ENCODE results near the gene BSN.

The BSN gene

DNA sequence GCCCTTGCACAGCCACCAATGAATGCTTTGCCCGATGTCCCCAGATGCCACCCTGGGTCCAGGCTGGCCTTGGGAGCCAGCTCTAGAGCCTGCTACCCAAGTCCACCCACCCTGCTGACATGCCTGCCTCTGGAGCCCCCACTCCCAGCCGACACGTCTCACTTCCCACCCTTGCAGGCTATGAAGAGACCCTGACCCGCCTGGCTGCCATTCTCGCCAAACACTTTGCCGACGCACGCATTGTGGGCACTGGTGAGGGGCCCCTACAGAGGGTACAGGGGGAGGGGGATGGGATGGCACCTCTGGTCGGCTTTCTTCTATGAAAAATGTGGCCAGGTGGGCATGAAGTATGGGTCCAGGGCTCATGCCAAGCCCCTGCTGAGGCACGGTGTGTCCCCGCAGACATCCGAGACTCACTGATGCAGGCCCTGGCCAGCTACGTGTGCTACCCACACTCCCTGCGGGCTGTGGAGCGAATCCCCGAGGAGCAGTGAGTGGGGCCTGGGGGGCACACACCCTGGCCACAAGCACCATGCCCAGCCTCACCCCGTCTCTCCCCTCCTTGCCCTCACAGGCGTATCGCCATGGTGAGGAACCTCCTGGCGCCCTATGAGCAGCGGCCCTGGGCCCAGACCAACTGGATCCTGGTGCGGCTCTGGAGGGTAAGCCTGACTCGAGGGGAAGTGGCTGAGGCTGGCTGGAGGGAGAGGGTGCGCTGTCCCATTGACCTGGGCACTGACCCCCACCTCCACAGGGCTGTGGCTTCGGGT lies 159.2 kb downstream of the BSN start:
- in situ Hi-C loops (cut with MboI; ENCODE audit: low sequenced_read_pairs) = no loop called here

- in situ Hi-C loops (cut with MboI; ENCODE audit: low sequenced_read_pairs) = no loop called here
These were observed 160.7 kb downstream of the BSN start for GRCh38 chr3:49714728-49715550.

DNA sequence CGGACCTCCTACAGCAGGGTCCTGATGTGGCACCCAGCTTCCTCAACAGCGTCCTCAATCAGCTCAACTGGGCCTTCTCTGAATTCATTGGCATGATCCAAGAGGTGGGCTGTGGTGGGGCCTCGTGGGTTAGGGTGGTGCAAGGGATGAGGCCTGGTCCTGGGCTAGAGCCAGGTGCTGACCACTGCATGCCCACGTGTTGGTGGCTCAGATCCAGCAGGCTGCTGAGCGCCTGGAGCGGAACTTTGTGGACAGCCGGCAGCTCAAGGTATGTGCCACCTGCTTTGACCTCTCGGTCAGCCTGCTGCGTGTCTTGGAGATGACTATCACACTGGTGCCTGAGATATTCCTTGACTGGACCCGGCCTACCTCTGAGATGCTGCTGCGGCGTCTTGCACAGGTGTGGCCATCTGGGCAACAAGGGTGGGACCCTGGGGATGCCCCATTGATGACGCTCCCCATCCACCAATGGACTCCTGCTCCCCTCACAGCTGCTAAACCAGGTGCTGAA lies 161.4 kb downstream of the BSN start:
- in situ Hi-C loops (cut with MboI; ENCODE audit: low sequenced_read_pairs) = no loop called here

- in situ Hi-C loops (cut with MboI; ENCODE audit: low sequenced_read_pairs) = no loop called here
These were observed 161.9 kb downstream of the BSN start for GRCh38 chr3:49716169-49716568.

GRCh38 chr3:49716691-49717210 lies 162.5 kb downstream of the BSN start:
- in situ Hi-C loops (cut with MboI; ENCODE audit: low sequenced_read_pairs) = no loop called here

DNA sequence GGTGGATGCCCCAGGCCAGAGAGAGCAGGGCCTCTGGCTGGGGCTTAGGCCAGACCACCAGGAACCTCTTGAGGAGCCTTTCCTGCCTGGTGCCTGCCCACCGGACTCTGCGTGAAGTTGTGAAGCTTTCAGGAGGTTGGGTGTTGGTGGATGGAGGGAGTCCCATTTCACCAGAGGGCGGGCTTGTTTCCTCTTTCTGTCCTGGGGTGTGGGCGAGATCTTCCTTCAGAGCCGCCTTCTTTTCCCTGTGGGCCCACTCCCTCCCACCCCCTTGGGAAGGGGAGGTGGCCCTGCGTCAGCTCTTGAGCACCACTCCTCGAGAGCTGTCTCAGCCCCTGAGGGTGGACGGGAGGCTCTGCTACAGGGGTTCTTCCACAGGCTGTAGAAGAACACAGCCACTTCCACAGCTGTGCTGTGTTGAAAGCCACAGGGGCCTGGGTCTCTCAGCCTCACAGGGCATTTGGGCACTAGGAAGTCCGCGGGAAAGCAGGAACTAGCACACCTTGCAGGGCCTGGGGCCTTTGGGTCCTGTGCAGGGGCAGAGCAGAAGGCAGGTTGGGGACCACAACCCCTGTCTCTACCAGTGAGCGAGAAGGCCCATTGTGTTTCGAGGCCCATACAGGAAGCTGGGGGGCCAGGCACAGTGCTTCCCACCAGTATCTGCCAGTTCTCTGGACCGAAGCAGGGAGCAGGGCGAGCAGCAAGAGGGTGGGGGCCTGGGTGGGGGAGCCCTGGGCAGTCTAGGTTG lies 163.1 kb downstream of the BSN start:
- in situ Hi-C loops (cut with MboI; ENCODE audit: low sequenced_read_pairs) = no loop called here

GRCh38 chr3:49717959-49718857 lies 163.9 kb downstream of the BSN start:
- in situ Hi-C loops (cut with MboI; ENCODE audit: low sequenced_read_pairs) = no loop called here

DNA sequence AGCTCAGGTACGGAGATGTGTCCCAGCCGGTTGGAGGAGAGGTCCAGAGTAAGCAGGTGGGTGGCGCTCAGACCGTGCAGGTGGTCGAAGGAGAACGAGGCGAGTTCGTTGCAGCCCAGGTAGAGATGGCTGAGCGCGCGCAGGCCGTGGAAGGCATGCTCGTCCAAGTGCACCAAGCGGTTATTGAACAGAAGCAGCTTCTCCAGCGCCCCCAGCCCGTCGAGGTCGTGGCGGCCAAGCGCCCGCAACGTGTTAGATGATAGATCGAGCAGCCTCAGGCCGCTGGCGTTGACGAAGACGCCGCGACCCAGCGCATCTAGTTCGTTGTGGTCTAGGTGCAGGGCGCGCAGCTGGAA lies 164.6 kb downstream of the BSN start:
- in situ Hi-C loops (cut with MboI; ENCODE audit: low sequenced_read_pairs) = no loop called here

GRCh38 chr3:49719214-49719884 lies 165.1 kb downstream of the BSN start, which contains the start of gene AMIGO3:
AMIGO3 (minus strand) TSS chr3:49719684; CDS start chr3:49719465, 219 bp downstream.
- in situ Hi-C loops (cut with MboI; ENCODE audit: low sequenced_read_pairs) = no loop called here
